NK-92 treated with Interleukin-12 subunit alpha and Interleukin-12 subunit beta, amount 100 ng/mL, for 24 hours (cell line): Measurements from ENCODE around the gene GNPNAT1.

Experiments used
- DNase-seq: peaks from one replicate; lab custom pipeline; 2025; lab: John Stamatoyannopoulos, UW

GNPNAT1 gene

GRCh38 chr14:52791223-52792096 is at the start of gene GNPNAT1:
GNPNAT1 (minus strand) TSS chr14:52791607; CDS start chr14:52784650, 6,957 bp downstream.
- peak; percentile 86 for DNase-seq

- DNase-seq: no peak
These were observed 49.5 kb upstream of the GNPNAT1 start for GRCh38 chr14:52840877-52841276.

- DNase-seq: no peak
These were observed 46.0 kb upstream of the GNPNAT1 start for GRCh38 chr14:52837451-52837850.

GRCh38 chr14:52836063-52836462 is 44.7 kb upstream of the GNPNAT1 start:
- no peak for DNase-seq

GRCh38 chr14:52835122-52835903 is 43.9 kb upstream of the GNPNAT1 start:
- DNase-seq: no peak

- DNase-seq: no peak
These were observed 43.0 kb upstream of the GNPNAT1 start for GRCh38 chr14:52834440-52834842.

GRCh38 chr14:52833891-52834290 is 42.5 kb upstream of the GNPNAT1 start:
- no peak for DNase-seq

GRCh38 chr14:52829527-52830185 is 38.2 kb upstream of the GNPNAT1 start:
- DNase-seq: no peak

- no peak for DNase-seq
These were observed 36.0 kb upstream of the GNPNAT1 start for GRCh38 chr14:52827426-52827825.

- no peak for DNase-seq
These were observed 33.7 kb upstream of the GNPNAT1 start for GRCh38 chr14:52825085-52825484.

- DNase-seq: no peak
These were observed 33.1 kb upstream of the GNPNAT1 start for GRCh38 chr14:52824462-52824861.

GRCh38 chr14:52821805-52822250 is 30.4 kb upstream of the GNPNAT1 start:
- DNase-seq: no peak

GRCh38 chr14:52808101-52808500 is 16.7 kb upstream of the GNPNAT1 start:
- no peak for DNase-seq

- DNase-seq: no peak
These were observed 14.7 kb upstream of the GNPNAT1 start for GRCh38 chr14:52806115-52806514.

- no peak for DNase-seq
These were observed 11.2 kb upstream of the GNPNAT1 start for GRCh38 chr14:52802597-52802996.

- no peak for DNase-seq
These were observed 9.8 kb upstream of the GNPNAT1 start for GRCh38 chr14:52801014-52801712.

- no peak for DNase-seq
These were observed 7.4 kb upstream of the GNPNAT1 start for GRCh38 chr14:52798826-52799225.

GRCh38 chr14:52797653-52798052 is 6.2 kb upstream of the GNPNAT1 start:
- DNase-seq: no peak

- DNase-seq: no peak
These were observed 1.7 kb upstream of the GNPNAT1 start for GRCh38 chr14:52793061-52793460.

- no peak for DNase-seq
These were observed 649 bp upstream of the GNPNAT1 start for GRCh38 chr14:52792097-52792415.

- no peak for DNase-seq
These were observed 618 bp downstream of the GNPNAT1 start for GRCh38 chr14:52790756-52791222.
